GM18951 (cell line): Measurements from ENCODE around the gene APOL2.
"Not testable (repeated sequence)": the region's sequence is repeated elsewhere in the genome, so short reads cannot be mapped to it uniquely, and the experiment has no call there.

Source experiments
- POLR2A ChIP-seq: IDR thresholded peaks from 4 replicates; pipeline ENCODE4 v1.6.1; 2011; ENCODE audit warnings: mild to moderate bottlenecking; ENCODE audit not compliant: insufficient read length, insufficient read depth; ENCODE audit errors: extremely low read depth
- in situ Hi-C: fragments of 300-500 bp; cut with MboI; formaldehyde crosslinking; loops from one replicate; pipeline ENCODE4 v1.12.0; 2022; ENCODE audit warnings: low sequenced_read_pairs, mixed read lengths, inconsistent platforms; ENCODE audit not compliant: unreplicated experiment

APOL2 gene

GRCh38 chr22:36277482-36278291 is 38.4 kb upstream of the APOL2 start:
- peak; percentile 38 for TF ChIP-seq POLR2A
- in situ Hi-C loops, result no loop called here

GRCh38 chr22:36274531-36274930 is 35.2 kb upstream of the APOL2 start:
- in situ Hi-C loops, result no loop called here
- no peak for TF ChIP-seq POLR2A

GRCh38 chr22:36271951-36272350 is 32.6 kb upstream of the APOL2 start:
- in situ Hi-C loops, result not testable (repeated sequence)

- in situ Hi-C loops, result not testable (repeated sequence)
These were observed 31.9 kb upstream of the APOL2 start for GRCh38 chr22:36271231-36271630.

- in situ Hi-C loops, result loop anchor here (5.0 kb wide), 1 partner anchor 76 kb away; no protein-coding TSS in a partner anchor
- no peak for TF ChIP-seq POLR2A
These were observed 28.7 kb upstream of the APOL2 start for GRCh38 chr22:36267896-36268485.

- TF ChIP-seq POLR2A, result no peak
- in situ Hi-C loops, result loop anchor here (5.0 kb wide), 1 partner anchor 75 kb away; no protein-coding TSS in a partner anchor
These were observed 27.7 kb upstream of the APOL2 start for GRCh38 chr22:36267058-36267457.

- in situ Hi-C loops, result not testable (repeated sequence)
These were observed 24.7 kb upstream of the APOL2 start for GRCh38 chr22:36263886-36264664.

- in situ Hi-C loops, result not testable (repeated sequence)
These were observed 23.9 kb upstream of the APOL2 start for GRCh38 chr22:36263216-36263673.

- in situ Hi-C loops, result not testable (repeated sequence)
These were observed 23.0 kb upstream of the APOL2 start for GRCh38 chr22:36262307-36262706.

- in situ Hi-C loops, result not testable (repeated sequence)
These were observed 22.3 kb upstream of the APOL2 start for GRCh38 chr22:36261675-36262074.

- TF ChIP-seq POLR2A, result no peak
- in situ Hi-C loops, result no loop called here
These were observed 20.4 kb upstream of the APOL2 start for GRCh38 chr22:36259615-36260300.

- TF ChIP-seq POLR2A, result no peak
- in situ Hi-C loops, result no loop called here
These were observed 19.6 kb upstream of the APOL2 start for GRCh38 chr22:36258701-36259614.
